ENCODE data around the gene MICAL2. TPM values are rescaled to one million over a fixed set of nuclear protein-coding genes. Genes with fewer than 3 reads are reported as not detected.

Gene MICAL2
- total and polyA plus RNA-seq, 2 of the 8 experiments (the other 6 are each of a cell fraction or from before 2014, with no cell fraction given): 1.3 to 4.1 TPM

GRCh38 chr11:12110201-12110713, at the start of gene MICAL2 (continued):
- TF ChIP-seq GTF2F1 (IDR thresholded peaks at IDR 0.05; ENCODE audit: borderline replicate concordance, low read depth, low read length) (no peak), SAP30 (IDR thresholded peaks at IDR 0.05; ENCODE audit: insufficient read depth, insufficient replicate concordance, low read length) (peak; percentile 55), JUND (IDR thresholded peaks at IDR 0.05; ENCODE audit: low read length) (no peak), ASH2L (IDR thresholded peaks at IDR 0.05; ENCODE audit: low read length) (no peak), CHD2 (IDR thresholded peaks at IDR 0.05; ENCODE audit: low read length) (no peak), EZH2 (IDR thresholded peaks at IDR 0.05; ENCODE audit: low read depth, low read length, severe bottlenecking) (no peak), BRCA1 (IDR thresholded peaks at IDR 0.05; ENCODE audit: low read depth, low read length) (no peak), TEAD4 (IDR thresholded peaks at IDR 0.05; ENCODE audit: low read depth, low read length) (no peak), YY1 (IDR thresholded peaks at IDR 0.05; ENCODE audit: low read depth, low read length) (no peak), RFX5 (IDR thresholded peaks at IDR 0.05; ENCODE audit: borderline replicate concordance, low read depth, low read length) (no peak), NRF1 (IDR thresholded peaks at IDR 0.05; ENCODE audit: low read depth, low read length) (no peak)
- TF ChIP-seq, protein P1, sequence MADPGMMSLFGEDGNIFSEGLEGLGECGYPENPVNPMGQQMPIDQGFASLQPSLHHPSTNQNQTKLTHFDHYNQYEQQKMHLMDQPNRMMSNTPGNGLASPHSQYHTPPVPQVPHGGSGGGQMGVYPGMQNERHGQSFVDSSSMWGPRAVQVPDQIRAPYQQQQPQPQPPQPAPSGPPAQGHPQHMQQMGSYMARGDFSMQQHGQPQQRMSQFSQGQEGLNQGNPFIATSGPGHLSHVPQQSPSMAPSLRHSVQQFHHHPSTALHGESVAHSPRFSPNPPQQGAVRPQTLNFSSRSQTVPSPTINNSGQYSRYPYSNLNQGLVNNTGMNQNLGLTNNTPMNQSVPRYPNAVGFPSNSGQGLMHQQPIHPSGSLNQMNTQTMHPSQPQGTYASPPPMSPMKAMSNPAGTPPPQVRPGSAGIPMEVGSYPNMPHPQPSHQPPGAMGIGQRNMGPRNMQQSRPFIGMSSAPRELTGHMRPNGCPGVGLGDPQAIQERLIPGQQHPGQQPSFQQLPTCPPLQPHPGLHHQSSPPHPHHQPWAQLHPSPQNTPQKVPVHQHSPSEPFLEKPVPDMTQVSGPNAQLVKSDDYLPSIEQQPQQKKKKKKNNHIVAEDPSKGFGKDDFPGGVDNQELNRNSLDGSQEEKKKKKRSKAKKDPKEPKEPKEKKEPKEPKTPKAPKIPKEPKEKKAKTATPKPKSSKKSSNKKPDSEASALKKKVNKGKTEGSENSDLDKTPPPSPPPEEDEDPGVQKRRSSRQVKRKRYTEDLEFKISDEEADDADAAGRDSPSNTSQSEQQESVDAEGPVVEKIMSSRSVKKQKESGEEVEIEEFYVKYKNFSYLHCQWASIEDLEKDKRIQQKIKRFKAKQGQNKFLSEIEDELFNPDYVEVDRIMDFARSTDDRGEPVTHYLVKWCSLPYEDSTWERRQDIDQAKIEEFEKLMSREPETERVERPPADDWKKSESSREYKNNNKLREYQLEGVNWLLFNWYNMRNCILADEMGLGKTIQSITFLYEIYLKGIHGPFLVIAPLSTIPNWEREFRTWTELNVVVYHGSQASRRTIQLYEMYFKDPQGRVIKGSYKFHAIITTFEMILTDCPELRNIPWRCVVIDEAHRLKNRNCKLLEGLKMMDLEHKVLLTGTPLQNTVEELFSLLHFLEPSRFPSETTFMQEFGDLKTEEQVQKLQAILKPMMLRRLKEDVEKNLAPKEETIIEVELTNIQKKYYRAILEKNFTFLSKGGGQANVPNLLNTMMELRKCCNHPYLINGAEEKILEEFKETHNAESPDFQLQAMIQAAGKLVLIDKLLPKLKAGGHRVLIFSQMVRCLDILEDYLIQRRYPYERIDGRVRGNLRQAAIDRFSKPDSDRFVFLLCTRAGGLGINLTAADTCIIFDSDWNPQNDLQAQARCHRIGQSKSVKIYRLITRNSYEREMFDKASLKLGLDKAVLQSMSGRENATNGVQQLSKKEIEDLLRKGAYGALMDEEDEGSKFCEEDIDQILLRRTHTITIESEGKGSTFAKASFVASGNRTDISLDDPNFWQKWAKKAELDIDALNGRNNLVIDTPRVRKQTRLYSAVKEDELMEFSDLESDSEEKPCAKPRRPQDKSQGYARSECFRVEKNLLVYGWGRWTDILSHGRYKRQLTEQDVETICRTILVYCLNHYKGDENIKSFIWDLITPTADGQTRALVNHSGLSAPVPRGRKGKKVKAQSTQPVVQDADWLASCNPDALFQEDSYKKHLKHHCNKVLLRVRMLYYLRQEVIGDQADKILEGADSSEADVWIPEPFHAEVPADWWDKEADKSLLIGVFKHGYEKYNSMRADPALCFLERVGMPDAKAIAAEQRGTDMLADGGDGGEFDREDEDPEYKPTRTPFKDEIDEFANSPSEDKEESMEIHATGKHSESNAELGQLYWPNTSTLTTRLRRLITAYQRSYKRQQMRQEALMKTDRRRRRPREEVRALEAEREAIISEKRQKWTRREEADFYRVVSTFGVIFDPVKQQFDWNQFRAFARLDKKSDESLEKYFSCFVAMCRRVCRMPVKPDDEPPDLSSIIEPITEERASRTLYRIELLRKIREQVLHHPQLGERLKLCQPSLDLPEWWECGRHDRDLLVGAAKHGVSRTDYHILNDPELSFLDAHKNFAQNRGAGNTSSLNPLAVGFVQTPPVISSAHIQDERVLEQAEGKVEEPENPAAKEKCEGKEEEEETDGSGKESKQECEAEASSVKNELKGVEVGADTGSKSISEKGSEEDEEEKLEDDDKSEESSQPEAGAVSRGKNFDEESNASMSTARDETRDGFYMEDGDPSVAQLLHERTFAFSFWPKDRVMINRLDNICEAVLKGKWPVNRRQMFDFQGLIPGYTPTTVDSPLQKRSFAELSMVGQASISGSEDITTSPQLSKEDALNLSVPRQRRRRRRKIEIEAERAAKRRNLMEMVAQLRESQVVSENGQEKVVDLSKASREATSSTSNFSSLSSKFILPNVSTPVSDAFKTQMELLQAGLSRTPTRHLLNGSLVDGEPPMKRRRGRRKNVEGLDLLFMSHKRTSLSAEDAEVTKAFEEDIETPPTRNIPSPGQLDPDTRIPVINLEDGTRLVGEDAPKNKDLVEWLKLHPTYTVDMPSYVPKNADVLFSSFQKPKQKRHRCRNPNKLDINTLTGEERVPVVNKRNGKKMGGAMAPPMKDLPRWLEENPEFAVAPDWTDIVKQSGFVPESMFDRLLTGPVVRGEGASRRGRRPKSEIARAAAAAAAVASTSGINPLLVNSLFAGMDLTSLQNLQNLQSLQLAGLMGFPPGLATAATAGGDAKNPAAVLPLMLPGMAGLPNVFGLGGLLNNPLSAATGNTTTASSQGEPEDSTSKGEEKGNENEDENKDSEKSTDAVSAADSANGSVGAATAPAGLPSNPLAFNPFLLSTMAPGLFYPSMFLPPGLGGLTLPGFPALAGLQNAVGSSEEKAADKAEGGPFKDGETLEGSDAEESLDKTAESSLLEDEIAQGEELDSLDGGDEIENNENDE (IDR thresholded peaks at IDR 0.05; ENCODE audit: insufficient replicate concordance, low read length): no peak

Measured in H1 (cell line).